GM18511 (cell line): ENCODE results near the gene TYMP.
A peak's percentile ranks its signal among the peaks of the same experiment; 100 is the strongest.
"Not testable (repeated sequence)": the region's sequence is repeated elsewhere in the genome, so short reads cannot be mapped to it uniquely, and the experiment has no call there.

Experiments used
- ATAC-seq: cut with Tn5 transposase; IDR thresholded peaks from one replicate; pipeline ENCODE4 v1.9.1; 2021; ENCODE audit warnings: mild to moderate bottlenecking, moderate library complexity; ENCODE audit not compliant: unreplicated experiment

The TYMP gene

DNA sequence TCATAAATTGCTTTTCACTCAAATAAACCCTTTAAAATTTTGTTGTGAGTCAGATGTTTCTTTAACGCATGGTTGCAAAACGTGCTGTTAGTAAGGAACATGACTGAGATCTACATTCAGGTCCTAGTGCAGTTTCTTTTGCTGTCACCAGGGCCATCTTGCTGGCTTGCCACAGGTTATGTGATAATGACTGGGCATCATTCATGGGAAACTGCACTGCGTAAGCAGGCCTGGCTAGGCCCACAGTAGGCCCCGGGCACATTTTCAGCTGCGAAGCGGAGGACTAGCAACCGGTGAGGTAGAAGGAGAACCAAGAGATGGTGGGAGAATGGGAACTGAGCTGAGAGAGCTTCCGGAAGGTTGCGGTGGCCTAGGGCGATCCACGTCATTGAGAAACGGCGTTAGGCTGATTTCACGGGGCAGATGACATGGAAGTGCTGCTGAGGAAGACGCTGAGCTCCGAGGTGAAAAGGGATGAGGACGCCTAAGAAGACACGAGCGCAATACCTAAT lies 12.7 kb upstream of the TYMP start:
- ATAC-seq: no peak

- not testable (repeated sequence) for ATAC-seq
Measured at GRCh38 chr22:50541667-50542026, 11.8 kb upstream of the TYMP start.

DNA sequence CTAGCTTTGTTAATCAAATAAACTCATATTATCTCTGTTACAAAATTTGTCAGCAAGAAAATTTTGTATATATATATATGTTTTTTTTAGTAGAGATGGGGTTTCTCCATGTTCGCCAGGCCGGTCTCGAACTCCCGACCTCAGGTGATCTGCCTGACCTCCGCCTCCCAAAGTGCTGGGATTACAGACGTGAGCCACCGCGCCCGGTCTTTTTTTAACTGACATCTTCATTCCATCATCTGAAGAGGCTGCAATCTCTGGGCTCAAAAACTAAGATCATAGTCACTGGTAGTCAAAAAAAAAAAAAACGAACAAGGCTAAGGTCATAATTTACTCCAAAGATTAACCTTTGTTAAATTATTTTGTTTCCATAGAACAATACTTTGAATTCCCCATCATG lies 10.6 kb upstream of the TYMP start:
- no peak for ATAC-seq

- no peak for ATAC-seq
Measured at GRCh38 chr22:50537765-50538164, 8.0 kb upstream of the TYMP start.

DNA sequence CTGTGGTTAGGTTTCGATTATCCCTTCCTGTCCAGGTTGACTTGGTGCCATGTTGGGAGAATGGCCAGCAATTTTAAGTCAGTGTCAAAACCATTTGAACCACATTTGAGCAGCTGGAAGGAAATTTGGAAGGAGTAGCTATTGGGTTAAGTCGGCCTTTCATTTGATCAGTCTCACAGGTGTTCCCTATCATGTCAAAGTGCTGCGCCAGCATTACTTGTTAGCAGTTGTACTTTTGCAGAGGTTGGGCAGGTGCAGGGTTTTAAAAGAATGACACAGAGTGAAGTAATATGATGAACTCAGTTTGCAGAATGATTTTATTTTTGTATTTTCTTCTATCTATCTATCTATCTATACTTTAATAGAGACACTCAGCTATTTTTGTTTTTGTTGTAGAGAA lies 6.4 kb upstream of the TYMP start:
- no peak for ATAC-seq

DNA sequence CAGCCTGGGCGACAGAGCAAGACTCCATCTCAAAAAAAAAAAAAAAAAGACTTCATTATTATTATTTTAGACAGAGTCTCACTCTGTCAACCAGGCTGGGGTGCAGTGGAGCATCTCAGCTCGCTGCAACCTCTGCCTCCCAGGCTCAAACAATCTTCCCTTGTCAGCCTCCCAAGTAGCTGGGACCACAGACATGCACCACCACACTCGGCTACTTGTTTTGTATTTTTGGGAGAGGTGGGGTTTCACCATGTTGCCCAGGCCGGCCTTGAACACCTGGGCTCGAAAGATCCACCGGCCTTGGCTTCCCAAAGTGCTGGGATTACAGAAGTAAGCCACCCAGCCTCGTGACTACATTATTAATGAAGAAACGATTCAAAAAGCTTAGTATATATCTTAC lies 5.3 kb upstream of the TYMP start:
- ATAC-seq: no peak

- ATAC-seq: not testable (repeated sequence)
Measured at GRCh38 chr22:50533856-50534711, 4.3 kb upstream of the TYMP start.

DNA sequence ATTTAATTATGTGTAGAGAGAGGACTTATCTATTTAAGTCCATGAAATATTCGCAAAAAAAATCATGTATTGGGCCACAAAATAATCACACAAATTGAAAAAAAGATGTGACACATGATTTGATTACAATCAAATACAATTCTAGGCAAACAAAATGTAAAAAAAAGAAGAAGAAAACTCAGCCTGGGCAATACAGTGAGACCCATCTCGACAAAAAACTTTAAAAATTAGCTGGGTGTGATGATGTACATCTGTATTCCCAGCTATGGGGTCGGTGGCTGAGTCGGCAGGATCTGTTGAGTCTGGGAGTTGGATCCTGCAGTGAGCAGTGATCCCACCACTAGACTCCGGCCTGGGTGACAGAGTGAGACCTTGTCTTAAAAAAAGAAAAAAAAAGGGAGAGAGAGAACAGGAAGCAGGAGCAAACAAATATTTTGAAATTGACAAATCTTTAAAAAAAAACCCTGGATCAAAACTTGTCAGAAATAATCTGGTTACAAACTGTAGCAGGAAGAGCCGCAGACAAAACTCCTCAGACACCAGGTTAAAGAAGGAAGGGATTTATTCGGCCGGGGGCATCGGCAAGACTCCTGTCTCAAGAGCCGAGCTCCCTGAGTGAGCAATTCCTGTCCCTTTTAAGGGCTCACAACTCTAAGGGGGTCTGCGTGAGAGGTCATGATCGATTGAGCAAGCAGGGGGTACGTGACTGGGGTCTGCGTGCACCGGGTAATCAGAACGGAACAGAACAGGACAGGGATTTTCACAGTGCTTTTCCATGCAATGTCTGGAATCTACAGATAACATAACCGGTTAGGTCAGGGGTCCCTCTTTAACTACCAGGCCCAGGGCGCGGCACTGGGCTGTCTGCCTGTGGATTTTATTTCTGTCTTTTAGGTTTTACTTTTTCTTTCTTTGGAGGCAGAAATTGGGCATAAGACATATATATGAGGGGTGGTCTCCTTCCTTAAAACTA lies 3.3 kb upstream of the TYMP start:
- ATAC-seq: no peak

DNA sequence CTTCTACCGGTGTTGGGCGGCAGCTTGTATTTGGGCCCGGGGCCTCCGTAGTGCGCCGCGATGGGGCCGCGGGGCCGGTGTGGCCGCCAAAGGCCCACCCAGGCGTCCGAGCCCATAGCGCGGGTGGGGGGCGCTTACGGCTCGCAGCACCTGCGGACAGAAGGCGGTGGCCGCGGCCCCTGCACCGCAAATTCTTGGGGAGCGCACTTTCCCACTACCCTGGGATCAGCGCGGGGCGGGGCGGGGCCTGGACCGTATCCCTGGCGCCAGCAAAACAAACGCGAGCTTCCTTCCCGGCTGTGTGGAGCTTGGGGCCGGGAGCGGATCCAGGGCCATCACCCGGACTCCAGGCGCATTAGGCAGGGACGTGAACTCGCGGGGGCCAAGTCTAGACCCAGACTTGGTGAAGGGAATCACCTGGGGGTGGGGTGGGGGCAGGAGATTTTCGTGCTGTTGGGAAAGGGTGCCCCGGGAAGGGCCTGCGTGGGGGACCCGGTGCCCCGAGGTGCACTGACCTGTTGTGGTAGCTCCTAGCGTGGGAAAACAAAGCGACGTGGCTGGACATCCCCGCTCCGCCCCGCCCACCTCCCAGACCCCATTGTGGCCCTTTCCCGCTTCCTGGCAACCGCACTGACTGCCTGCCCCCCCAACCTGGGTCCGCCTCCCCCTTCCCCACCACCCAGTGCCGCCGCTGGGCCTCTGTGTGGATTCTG lies 2.3 kb upstream of the TYMP start:
- no peak for ATAC-seq

DNA sequence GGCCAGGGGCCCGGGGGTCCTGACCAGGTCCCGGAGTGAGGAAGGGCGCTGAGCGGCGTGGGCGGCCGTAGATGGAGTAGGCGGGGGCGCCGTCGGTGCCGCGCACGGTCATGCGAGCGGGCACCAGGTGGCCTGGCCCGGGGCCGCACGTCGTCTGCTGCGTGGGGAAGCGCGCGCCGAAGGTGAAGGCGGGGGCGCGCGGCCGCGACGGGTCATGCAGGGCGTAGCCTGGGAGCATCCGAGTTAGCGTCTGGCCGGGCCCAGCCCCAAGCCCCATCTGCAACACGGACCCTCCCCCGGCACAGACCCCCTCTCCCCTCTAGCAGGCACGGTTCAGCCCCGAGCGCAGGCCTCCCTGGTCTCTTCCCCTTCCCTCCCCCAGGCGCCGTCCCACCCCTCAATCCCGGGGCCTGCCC lies 1.7 kb upstream of the TYMP start:
- ATAC-seq: no peak

DNA sequence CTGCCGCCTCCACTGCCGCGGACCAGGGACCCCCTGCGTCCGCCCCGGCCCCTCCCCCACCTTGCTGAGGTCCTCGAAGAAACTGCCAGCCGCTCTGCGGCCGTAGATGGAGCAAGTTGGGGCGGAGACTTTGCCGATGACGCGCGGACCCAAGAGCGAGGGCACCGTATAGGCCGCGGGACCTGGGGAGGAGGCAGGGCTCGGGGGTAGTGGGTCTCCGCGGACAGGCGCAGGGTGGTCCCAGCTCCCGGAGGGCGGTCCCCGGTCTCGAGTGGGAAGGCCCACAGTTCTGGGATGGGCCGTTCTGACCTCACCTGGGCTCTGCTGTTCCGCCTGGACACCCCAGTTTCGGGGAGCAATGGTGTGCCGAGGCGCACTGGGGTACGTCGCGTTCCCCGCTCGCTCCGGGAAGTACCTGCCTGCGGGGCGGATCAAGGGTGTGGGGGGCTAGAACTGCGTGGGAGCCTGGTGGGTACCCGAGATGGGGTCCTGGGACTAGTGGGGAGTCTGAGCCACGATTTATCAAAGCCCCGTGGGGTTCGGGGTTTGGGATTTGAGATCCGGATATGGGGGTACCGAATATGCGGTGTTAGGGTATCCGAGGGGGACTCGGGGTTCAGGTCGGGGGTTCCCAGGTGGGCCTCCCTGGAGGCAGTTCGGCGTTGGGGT lies 1.2 kb upstream of the TYMP start:
- ATAC-seq: peak; percentile 26

DNA sequence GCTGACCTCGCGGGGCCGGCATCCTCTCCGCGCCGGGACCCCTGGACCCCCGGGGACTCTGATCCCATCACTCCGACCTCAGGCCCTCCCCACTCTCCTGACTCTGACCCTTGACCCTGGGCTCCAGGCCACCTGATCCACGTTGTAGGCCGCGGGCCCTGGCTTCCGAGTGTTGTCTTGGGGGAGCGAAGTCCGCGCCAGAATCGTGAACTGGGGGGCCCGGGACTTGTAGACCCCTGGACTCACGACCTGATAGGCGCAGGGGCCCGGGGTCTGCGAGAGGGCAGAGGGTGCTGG lies 716 bp upstream of the TYMP start:
- no peak for ATAC-seq

GRCh38 chr22:50529416-50529896 lies 356 bp downstream of the TYMP start:
- ATAC-seq: no peak

DNA sequence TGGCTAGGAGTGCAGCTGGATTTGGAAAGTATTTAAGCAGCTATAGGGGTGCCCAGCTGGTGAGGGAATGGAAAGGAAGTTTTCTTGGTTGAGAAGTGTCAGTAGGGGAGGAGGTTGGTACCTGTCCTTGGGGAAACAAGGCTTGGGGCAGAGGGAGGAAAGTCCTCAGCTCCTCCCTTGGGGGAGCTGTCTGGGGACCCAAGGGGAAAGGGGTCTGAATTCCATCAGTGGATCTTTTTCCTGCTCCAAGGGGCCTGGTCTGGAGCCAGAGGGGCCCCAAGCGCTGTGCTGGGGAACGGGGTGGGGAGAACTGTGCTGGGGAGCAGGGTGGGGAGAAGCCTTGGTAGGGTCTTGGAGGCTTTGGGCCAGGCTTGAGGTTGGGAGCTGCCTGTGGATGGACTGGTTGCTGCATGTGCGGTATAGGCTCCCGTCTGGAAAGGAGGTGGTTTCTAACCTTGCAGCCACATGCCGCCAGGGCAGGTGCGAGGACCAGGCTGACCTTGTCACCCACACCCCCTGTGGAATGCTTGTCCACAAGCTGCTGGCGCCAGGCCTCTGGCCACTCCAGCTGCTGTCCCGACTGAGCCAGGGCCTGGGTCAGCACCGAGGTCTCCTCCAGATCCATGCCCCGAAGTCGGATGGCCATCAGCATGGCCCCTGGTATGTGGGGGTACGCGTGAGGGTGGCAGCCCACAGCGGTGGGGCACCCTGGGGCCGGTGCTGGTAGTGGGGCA lies 963 bp downstream of the TYMP start:
- no peak for ATAC-seq

DNA sequence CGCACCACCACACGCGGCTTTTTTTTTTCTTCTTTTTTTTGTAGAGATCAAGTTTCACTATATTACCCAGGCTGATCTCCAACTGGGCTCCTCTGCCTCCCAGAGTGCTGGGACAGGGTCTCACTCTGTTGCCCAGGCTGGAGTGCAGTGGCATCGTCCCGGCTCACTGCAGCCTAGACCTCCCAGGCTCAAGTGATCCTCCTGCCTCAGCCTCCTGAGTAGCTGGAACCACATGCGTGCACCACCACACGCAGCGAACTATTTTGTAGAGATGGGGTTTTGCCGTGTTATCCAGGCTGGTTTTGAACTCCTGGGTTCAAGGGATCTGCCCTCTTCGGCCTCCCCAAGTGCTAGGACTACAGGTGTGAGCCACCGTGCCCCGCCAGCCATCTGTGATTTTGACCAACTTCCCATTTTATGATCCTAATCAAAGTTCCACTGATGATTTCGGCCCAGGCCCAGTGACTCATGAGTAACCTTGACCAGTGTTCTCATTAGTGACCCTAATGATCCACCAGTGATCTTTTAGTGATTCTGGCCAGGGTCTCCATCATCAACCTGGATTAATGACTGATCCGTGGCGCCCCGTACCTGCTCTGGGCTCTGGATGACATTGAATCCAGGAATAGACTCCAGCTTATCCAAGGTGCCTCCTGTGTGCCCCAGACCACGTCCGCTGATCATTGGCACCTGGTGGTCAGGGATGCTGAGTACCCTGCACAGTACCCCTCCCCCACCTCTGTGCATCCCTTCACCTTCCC lies 1.7 kb downstream of the TYMP start:
- no peak for ATAC-seq

DNA sequence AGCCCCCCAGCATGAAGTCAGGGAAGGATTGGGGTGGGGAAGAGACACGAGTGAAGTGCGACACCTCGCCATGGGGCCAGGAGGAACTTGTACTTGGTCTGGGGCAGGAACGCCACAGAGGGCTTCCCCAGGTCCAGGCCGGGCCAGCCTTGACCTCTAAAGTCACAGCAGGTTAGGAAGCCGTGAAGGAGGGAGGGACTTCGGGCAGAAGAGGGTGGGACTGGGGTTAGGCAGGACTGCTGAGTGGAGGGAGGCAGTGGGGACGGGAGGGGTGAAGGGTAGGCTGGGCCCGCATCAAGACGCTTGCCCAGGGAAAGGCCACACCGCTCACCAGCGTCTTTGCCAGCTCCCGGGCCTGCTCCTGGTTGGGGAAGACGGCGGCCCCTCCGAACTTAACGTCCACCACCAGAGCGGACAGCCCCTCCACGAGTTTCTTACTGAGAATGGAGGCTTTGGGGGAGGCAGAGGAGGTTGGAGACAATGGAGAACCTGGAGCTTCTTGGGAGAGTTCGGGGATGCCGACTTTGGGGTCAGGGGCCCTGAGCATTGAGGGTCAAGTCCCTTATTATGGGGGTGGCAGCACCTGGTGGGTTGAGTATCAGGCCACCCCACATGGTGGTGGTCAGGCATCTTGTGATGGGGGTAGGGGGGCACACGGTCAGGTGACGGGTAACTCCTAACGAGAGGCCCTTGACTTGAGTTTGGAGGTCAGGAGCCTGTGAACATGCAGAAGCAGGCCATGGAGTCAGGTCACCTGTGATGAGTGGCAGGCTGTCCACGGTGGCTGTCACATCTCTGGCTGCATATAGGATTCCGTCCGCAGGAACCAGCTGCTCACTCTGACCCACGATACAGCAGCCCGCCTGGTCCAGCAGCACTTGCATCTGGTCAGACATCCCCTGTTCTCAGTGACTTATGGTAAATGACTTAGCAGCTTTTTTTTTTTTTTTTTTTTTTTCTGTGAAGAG lies 2.7 kb downstream of the TYMP start:
- ATAC-seq: no peak

GRCh38 chr22:50526108-50526833 lies 3.5 kb downstream of the TYMP start:
- peak; percentile 37 for ATAC-seq

DNA sequence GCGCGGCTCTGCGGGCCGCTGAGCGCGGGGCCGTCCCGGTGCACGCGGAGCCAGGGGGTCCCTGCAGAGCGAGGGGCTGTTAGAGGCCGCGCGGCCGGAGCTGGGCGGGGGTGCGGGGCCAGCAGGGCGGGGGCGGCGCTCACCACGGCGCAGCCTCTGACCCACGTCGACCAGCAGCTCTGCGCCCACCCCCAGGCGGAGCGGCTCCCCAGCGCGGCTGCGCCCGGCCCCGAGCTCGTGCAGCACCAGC lies 4.0 kb downstream of the TYMP start:
- ATAC-seq: no peak
